Astrocyte (in vitro differentiated cells and primary cell): Measurements from ENCODE around the gene YEATS4.

ENCODE experiments used
- EZH2 ChIP-seq: IDR thresholded peaks from 2 replicates; pipeline ENCODE4 v1.6.1; 2012; ENCODE audit warnings: mild to moderate bottlenecking, low read length, inconsistent platforms; ENCODE audit not compliant: insufficient read depth
- TF ChIP-seq, protein P1 (sequence below): IDR thresholded peaks from 2 replicates; pipeline ENCODE4 v1.5.1; 2011; ENCODE audit warnings: low read depth, mild to moderate bottlenecking, inconsistent platforms, low read length, moderate library complexity; ENCODE audit not compliant: insufficient read depth

GRCh38 chr12:69343885-69344612 is 15.5 kb upstream of the YEATS4 start:
- TF ChIP-seq, protein P1, sequence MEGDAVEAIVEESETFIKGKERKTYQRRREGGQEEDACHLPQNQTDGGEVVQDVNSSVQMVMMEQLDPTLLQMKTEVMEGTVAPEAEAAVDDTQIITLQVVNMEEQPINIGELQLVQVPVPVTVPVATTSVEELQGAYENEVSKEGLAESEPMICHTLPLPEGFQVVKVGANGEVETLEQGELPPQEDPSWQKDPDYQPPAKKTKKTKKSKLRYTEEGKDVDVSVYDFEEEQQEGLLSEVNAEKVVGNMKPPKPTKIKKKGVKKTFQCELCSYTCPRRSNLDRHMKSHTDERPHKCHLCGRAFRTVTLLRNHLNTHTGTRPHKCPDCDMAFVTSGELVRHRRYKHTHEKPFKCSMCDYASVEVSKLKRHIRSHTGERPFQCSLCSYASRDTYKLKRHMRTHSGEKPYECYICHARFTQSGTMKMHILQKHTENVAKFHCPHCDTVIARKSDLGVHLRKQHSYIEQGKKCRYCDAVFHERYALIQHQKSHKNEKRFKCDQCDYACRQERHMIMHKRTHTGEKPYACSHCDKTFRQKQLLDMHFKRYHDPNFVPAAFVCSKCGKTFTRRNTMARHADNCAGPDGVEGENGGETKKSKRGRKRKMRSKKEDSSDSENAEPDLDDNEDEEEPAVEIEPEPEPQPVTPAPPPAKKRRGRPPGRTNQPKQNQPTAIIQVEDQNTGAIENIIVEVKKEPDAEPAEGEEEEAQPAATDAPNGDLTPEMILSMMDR: no peak
- TF ChIP-seq EZH2: no peak
